HepG2 (cell line): ENCODE results near the gene DDTL. TPM values are rescaled to one million over a fixed set of nuclear protein-coding genes. Genes with fewer than 3 reads are reported as not detected.

ENCODE experiments used
- BRD4 ChIP-seq: sonication (generic); formaldehyde crosslinking; IDR thresholded peaks from 2 replicates; pipeline ENCODE4 v1.4.0; 2020; ENCODE audit warnings: missing genetic modification reagents
- CSRNP2 ChIP-seq: sonication (generic); formaldehyde crosslinking; conservative IDR thresholded peaks from 2 replicates; pipeline ENCODE4 v1.8.0; 2022; ENCODE audit warnings: low read depth, missing genetic modification reagents
- ISL2 ChIP-seq: sonication (generic); formaldehyde crosslinking; IDR thresholded peaks from 2 replicates; pipeline ENCODE4 v1.5.0; 2020; ENCODE audit warnings: missing genetic modification reagents
- JUN ChIP-seq: sonication (generic); formaldehyde crosslinking; IDR thresholded peaks from 2 replicates; pipeline ENCODE4 v1.4.0; 2020; ENCODE audit warnings: mild to moderate bottlenecking, missing genetic modification reagents
- KLF11 ChIP-seq: IDR thresholded peaks from 2 replicates; pipeline ENCODE4 v1.6.1; 2016; ENCODE audit warnings: missing compliant biosample characterization
- MAZ ChIP-seq, 2 experiments: sonication (generic) in 1 of 2; formaldehyde crosslinking in 1 of 2; IDR thresholded peaks; 2 replicates each; pipeline versions ENCODE4 v1.5.0 to v1.6.1; 2012 to 2020; ENCODE audit warnings: low read depth in 2 of 2, mild to moderate bottlenecking in 2 of 2, borderline replicate concordance in 1 of 2, improper control_type of control experiment in 1 of 2, low read length in 1 of 2, missing genetic modification reagents in 1 of 2, moderate library complexity in 1 of 2
- NRL ChIP-seq: sonication (generic); formaldehyde crosslinking; IDR thresholded peaks from 2 replicates; pipeline ENCODE4 v1.5.0; 2020; ENCODE audit warnings: missing genetic modification reagents, mild to moderate bottlenecking, moderate library complexity, borderline replicate concordance
- PBX2 ChIP-seq: IDR thresholded peaks from 2 replicates; pipeline ENCODE4 v1.6.1; 2016; ENCODE audit warnings: control low read depth
- PRDM10 ChIP-seq: sonication (generic); formaldehyde crosslinking; IDR thresholded peaks from 2 replicates; pipeline ENCODE4 v1.4.0; 2020; ENCODE audit warnings: low read depth, missing genetic modification reagents
- PRDM15 ChIP-seq: sonication (generic); formaldehyde crosslinking; IDR thresholded peaks from 2 replicates; pipeline ENCODE4 v1.4.0; 2020; ENCODE audit warnings: missing genetic modification reagents
- RFX3 ChIP-seq: IDR thresholded peaks from 2 replicates; pipeline ENCODE4 v1.6.1; 2016; ENCODE audit warnings: missing biosample characterization, missing genetic modification reagents
- TCF7 ChIP-seq: sonication (generic); IDR thresholded peaks from 2 replicates; pipeline ENCODE4 v1.6.1; 2016; ENCODE audit warnings: antibody characterized with exemption, low read depth
- ZFAT ChIP-seq: sonication (generic); formaldehyde crosslinking; conservative IDR thresholded peaks from 2 replicates; pipeline ENCODE4 v1.8.1; 2023; ENCODE audit warnings: missing genetic modification reagents, inconsistent platforms
- ZNF292 ChIP-seq: sonication (generic); formaldehyde crosslinking; IDR thresholded peaks from 2 replicates; pipeline ENCODE4 v1.8.1; 2022; ENCODE audit warnings: mild to moderate bottlenecking, low read depth, missing genetic modification reagents, borderline replicate concordance
- ZNF562 ChIP-seq: sonication (generic); formaldehyde crosslinking; IDR thresholded peaks from 2 replicates; pipeline ENCODE4 v1.8.0; 2022; ENCODE audit warnings: missing genetic modification reagents, borderline replicate concordance
- ZNF678 ChIP-seq: sonication (generic); formaldehyde crosslinking; IDR thresholded peaks from 2 replicates; pipeline ENCODE4 v1.4.0; 2020; ENCODE audit warnings: mild to moderate bottlenecking, missing genetic modification reagents
- ZNF841 ChIP-seq: sonication (generic); formaldehyde crosslinking; IDR thresholded peaks from 2 replicates; pipeline ENCODE4 v1.8.1; 2023; ENCODE audit warnings: missing genetic modification reagents, borderline replicate concordance
- polyA plus RNA-seq, 8 experiments: library from polyadenylated mRNA; depleted of rRNA in 3 of 8; stranded (reverse) in 7 of 8; unstranded in 1 of 8; fragments of >200 nt; fragmentation: Illumina TruSeq in 4 of 8; extraction: Trizol in 4 of 8; gene quantifications; 2 replicates each; pipeline versions ENCODE4 v1.2.1 to v1.2.3, GENCODE V29; 2011 to 2016; ENCODE audit warnings: low read depth in 4 of 8, missing spikeins in 1 of 8, mixed read lengths in 1 of 8; ENCODE audit not compliant: insufficient read depth in 1 of 8
- total RNA-seq, 5 experiments: library from RNA; depleted of rRNA; stranded (reverse); fragments of >200 nt; fragmentation: Illumina TruSeq; extraction: Trizol; gene quantifications; 2 replicates each; pipeline ENCODE4 v1.2.3, GENCODE V29; 2016; ENCODE audit warnings: low read depth in 1 of 5

DDTL gene
- total and polyA plus RNA-seq, 2 of the 13 experiments (the other 11 are each of a cell fraction or from before 2014, with no cell fraction given), result 0.31 TPM; not detected in 1

- TF ChIP-seq PRDM15 (CRISPR knock-in tag) (no peak), MAZ (IDR thresholded peaks at IDR 0.05; ENCODE audit: borderline replicate concordance, low read depth, low read length) (no peak), MAZ (CRISPR knock-in tag; IDR thresholded peaks at IDR 0.05; ENCODE audit: low read depth) (peak; percentile 38), PBX2 (CRISPR knock-in tag) (no peak), ZNF678 (CRISPR knock-in tag) (no peak), ISL2 (CRISPR knock-in tag) (peak; percentile 87), ZFAT (no peak), ZNF841 (CRISPR knock-in tag) (no peak; the same call in 1 of the 2 replicates), RFX3 (CRISPR knock-in tag) (0 out of 2 replicates have a peak, but pooled peaks have one; percentile 4), ZNF292 (CRISPR knock-in tag) (peak; percentile 54; the same call in 1 of the 2 replicates), TCF7 (peak; percentile 88), PRDM10 (CRISPR knock-in tag) (no peak), CSRNP2 (CRISPR knock-in tag) (no peak), ZNF562 (CRISPR knock-in tag) (no peak), JUN (CRISPR knock-in tag) (no peak), BRD4 (CRISPR knock-in tag) (0 out of 2 replicates have a peak, but pooled peaks have one; percentile 19), KLF11 (CRISPR knock-in tag) (peak; percentile 4; the same call in 1 of the 2 replicates), NRL (CRISPR knock-in tag) (no peak)
Observed at GRCh38 chr22:24009227-24010017, 42.7 kb downstream of the DDTL start (continued).
